Tongue (tissue), 1 donor: ENCODE results near the gene CTXN1. TPM values are rescaled to one million over a fixed set of nuclear protein-coding genes. Genes with fewer than 3 reads are reported as not detected.

Experiments used
- total RNA-seq: library from RNA; depleted of rRNA; stranded (reverse); fragments of >200 nt; gene quantifications from one replicate; pipeline ENCODE4 v1.2.3, GENCODE V29; 2014

CTXN1 gene
- total RNA-seq, 1 donor from 2014 or later: 0.31 TPM

Other genes starting within 250 kb of the CTXN1 start
- not detected for gene MCEMP1, start 249.0 kb downstream of the CTXN1 start, total RNA-seq
- gene TRAPPC5, start 245.3 kb downstream of the CTXN1 start, total RNA-seq: 26.7 TPM
- not detected for gene FCER2, start 224.0 kb downstream of the CTXN1 start, total RNA-seq
- not detected for gene CLEC4G, start 194.0 kb downstream of the CTXN1 start, total RNA-seq
- 2.7 TPM for gene CD209, start 178.6 kb downstream of the CTXN1 start, total RNA-seq
- gene CLEC4M, start 162.9 kb downstream of the CTXN1 start, total RNA-seq: not detected
- 16.0 TPM for gene EVI5L, start 95.9 kb downstream of the CTXN1 start, total RNA-seq
- 0.92 TPM for gene PRR36, start 51.7 kb downstream of the CTXN1 start, total RNA-seq
- gene LRRC8E, start 37.6 kb downstream of the CTXN1 start, total RNA-seq: 3.8 TPM
- 11.8 TPM for gene MAP2K7, start 22.3 kb downstream of the CTXN1 start, total RNA-seq
- gene TGFBR3L, start 11.3 kb downstream of the CTXN1 start, total RNA-seq: not detected
- 8.2 TPM for gene SNAPC2, start 5.8 kb downstream of the CTXN1 start, total RNA-seq
- 68.8 TPM for gene TIMM44, start 17.5 kb upstream of the CTXN1 start, total RNA-seq
- gene ELAVL1, start 79.5 kb upstream of the CTXN1 start, total RNA-seq: 60.1 TPM
- gene CCL25, start 126.6 kb upstream of the CTXN1 start, total RNA-seq: not detected
- gene FBN3, start 223.5 kb upstream of the CTXN1 start, total RNA-seq: 13.3 TPM